Fibroblast of mammary gland (primary cell): Measurements from ENCODE around the gene PRICKLE3.

Experiments used
- DNase-seq: peaks from one replicate; pipeline ENCODE4 v3.0.0-alpha.2; 2010; ENCODE audit warnings: low read depth
- H3K4me3 ChIP-seq: 2 replicates; pipeline ENCODE4 v1.5.1; 2011; ENCODE audit warnings: low read depth, mild to moderate bottlenecking, low read length, moderate library complexity; ENCODE audit not compliant: control insufficient read depth
- CTCF ChIP-seq: conservative IDR thresholded peaks from 2 replicates; pipeline ENCODE4 v1.5.1; 2011; ENCODE audit warnings: low read depth, low read length, inconsistent platforms; ENCODE audit not compliant: control insufficient read depth, insufficient read depth

The PRICKLE3 gene

GRCh38 chrX:49193542-49193964 lies 7.4 kb upstream of the PRICKLE3 start:
- TF ChIP-seq CTCF: no peak
- DNase-seq: no peak
- H3K4me3 ChIP-seq: no peak overlapping the region

GRCh38 chrX:49192722-49193328 lies 6.7 kb upstream of the PRICKLE3 start:
- peak; percentile 45 for DNase-seq
- TF ChIP-seq CTCF: peak; percentile 61
- H3K4me3 ChIP-seq: no peak overlapping the region

GRCh38 chrX:49191574-49192011 lies 5.4 kb upstream of the PRICKLE3 start:
- H3K4me3 ChIP-seq: peak overlapping the region; percentile 69
- TF ChIP-seq CTCF: no peak
- no peak for DNase-seq

GRCh38 chrX:49190821-49191573 lies 4.8 kb upstream of the PRICKLE3 start:
- peak; percentile 99 for DNase-seq
- TF ChIP-seq CTCF: no peak
- H3K4me3 ChIP-seq: peak overlapping the region; percentile 69

GRCh38 chrX:49189606-49190005 lies 3.4 kb upstream of the PRICKLE3 start:
- no peak for TF ChIP-seq CTCF
- H3K4me3 ChIP-seq: peak overlapping the region; percentile 27

GRCh38 chrX:49188468-49189076 lies 2.4 kb upstream of the PRICKLE3 start:
- no peak for DNase-seq
- H3K4me3 ChIP-seq: no peak overlapping the region
- TF ChIP-seq CTCF: no peak

More at GRCh38 chrX:49189606-49190005, 3.4 kb upstream of the PRICKLE3 start:
- no peak for DNase-seq
